ENCODE data around the gene DPY19L2.
"Not testable (repeated sequence)": the region's sequence is repeated elsewhere in the genome, so short reads cannot be mapped to it uniquely, and the experiment has no call there.

The DPY19L2 gene

DNA sequence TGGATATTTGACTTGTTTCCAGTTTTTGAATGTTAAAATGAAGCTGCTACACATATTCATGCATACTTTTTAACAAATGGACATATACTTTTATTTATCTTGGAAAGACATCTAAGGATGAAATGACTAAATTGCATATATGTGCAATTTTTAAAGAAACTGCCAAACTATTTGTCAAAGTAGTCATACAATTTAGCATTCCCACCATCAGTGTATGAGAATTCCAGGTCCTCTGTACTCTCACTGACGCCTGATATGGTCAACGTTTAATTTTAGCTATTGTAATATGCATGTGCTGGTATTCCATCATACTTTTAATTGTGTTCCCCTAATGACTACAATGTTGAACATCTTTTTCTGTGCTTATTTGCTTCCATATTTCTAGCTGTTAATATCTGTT lies 22.5 kb upstream of the DPY19L2 start:
- not testable (repeated sequence) for H3K36me3 ChIP-seq (ENCODE audit: control insufficient read depth in 1 of 2, insufficient read depth in 2 of 2, low read length in 2 of 2); H3K27ac ChIP-seq (ENCODE audit: low read length); H3K27me3 ChIP-seq (ENCODE audit: low read depth, low read length); H3K4me3 ChIP-seq (ENCODE audit: low read depth in 1 of 2, low read length in 2 of 2); H3K9me3 ChIP-seq (ENCODE audit: control insufficient read depth in 1 of 2, low read length in 2 of 2); H3K4me1 ChIP-seq (ENCODE audit: control insufficient read depth in 1 of 2, insufficient read depth in 2 of 2, low read length in 2 of 2)

DNA sequence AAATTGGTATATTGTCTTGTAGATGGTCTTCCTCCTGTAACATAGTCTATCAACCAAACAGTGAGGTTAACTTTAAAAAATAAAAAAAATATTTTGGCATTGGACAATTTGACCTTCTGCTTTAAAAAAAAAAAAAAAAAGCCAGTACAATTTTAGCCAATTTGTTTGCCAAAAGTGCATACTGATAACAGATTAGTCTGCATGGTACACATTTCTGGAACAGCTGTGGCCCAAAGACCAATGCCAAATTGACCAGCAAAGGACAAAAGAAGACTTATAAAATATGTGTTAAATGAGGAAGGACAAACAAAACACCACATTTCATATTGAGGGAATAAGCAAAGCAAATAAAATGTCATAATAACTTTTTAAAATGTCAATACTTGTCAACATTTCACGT lies 20.8 kb upstream of the DPY19L2 start:
- not testable (repeated sequence) for H3K27ac ChIP-seq (ENCODE audit: low read length); H3K36me3 ChIP-seq (ENCODE audit: control insufficient read depth in 1 of 2, insufficient read depth in 2 of 2, low read length in 2 of 2); H3K9me3 ChIP-seq (ENCODE audit: control insufficient read depth in 1 of 2, low read length in 2 of 2); H3K4me1 ChIP-seq (ENCODE audit: control insufficient read depth in 1 of 2, insufficient read depth in 2 of 2, low read length in 2 of 2); H3K27me3 ChIP-seq (ENCODE audit: low read depth, low read length); H3K4me3 ChIP-seq (ENCODE audit: low read depth in 1 of 2, low read length in 2 of 2)

DNA sequence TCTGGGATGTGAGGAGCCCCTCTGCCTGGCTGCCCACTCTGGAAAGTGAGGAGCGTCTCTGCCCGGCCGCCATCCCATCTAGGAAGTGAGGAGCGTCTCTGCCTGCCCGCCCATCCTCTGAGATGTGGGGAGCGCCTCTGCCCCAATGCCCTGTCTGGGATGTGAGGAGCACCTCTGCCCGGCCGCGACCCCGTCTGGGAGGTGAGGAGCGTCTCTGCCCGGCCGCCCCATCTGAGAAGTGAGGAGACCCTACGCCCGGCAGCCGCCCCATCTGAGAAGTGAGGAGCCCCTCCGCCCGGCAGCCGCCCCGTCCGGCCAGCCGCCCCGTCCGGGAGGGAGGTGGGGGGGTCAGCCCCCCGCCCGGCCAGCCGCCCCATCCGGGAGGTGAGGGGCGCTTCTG lies 18.3 kb upstream of the DPY19L2 start:
- H3K4me1 ChIP-seq (ENCODE audit: control insufficient read depth in 1 of 2, insufficient read depth in 2 of 2, low read length in 2 of 2); H3K9me3 ChIP-seq (ENCODE audit: control insufficient read depth in 1 of 2, low read length in 2 of 2); H3K4me3 ChIP-seq (ENCODE audit: low read depth in 1 of 2, low read length in 2 of 2); H3K36me3 ChIP-seq (ENCODE audit: control insufficient read depth in 1 of 2, insufficient read depth in 2 of 2, low read length in 2 of 2); H3K27ac ChIP-seq (ENCODE audit: low read length); H3K27me3 ChIP-seq (ENCODE audit: low read depth, low read length): not testable (repeated sequence)

DNA sequence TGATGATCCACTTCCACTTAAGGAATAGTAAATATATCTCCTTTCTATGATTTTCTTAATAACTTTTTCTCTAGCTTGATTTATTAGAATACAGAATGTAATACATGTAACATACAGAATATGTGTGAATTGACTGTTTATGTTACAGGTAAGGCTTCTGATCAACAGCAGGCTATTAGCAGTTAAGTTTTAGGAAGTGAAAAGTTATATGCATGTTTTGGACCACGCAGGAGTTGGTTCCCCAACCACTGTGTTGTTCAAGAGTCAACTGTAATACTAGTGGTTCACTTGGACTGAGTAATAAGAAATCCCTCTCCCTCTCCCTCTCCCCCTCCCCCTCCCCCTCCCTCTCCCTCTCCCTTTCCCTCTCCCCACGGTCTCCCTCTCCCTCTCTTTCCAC lies 17.5 kb upstream of the DPY19L2 start:
- not testable (repeated sequence) for H3K4me3 ChIP-seq (ENCODE audit: low read depth in 1 of 2, low read length in 2 of 2); H3K9me3 ChIP-seq (ENCODE audit: control insufficient read depth in 1 of 2, low read length in 2 of 2); H3K36me3 ChIP-seq (ENCODE audit: control insufficient read depth in 1 of 2, insufficient read depth in 2 of 2, low read length in 2 of 2); H3K27ac ChIP-seq (ENCODE audit: low read length); H3K4me1 ChIP-seq (ENCODE audit: control insufficient read depth in 1 of 2, insufficient read depth in 2 of 2, low read length in 2 of 2); H3K27me3 ChIP-seq (ENCODE audit: low read depth, low read length)

DNA sequence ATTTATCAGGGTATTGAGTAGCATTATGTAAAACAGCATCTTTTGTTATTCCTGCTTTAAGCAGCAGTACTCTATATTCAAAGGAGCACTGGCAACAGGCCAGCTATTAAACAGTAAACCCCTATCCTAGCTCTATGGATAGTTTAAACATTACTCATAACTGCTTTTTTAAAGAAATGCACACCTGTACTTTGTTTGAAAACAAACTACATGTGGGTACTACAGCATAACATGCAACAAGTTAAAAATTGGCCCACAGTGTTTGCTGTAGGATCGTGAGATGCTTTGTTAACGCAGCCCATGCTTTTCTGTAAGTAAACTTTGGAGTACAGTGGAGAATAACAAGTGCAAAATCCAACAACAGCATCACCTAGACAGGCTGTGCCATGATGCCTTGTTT lies 14.3 kb upstream of the DPY19L2 start:
- H3K27ac ChIP-seq (ENCODE audit: low read length); H3K27me3 ChIP-seq (ENCODE audit: low read depth, low read length); H3K36me3 ChIP-seq (ENCODE audit: control insufficient read depth in 1 of 2, insufficient read depth in 2 of 2, low read length in 2 of 2); H3K9me3 ChIP-seq (ENCODE audit: control insufficient read depth in 1 of 2, low read length in 2 of 2); H3K4me3 ChIP-seq (ENCODE audit: low read depth in 1 of 2, low read length in 2 of 2); H3K4me1 ChIP-seq (ENCODE audit: control insufficient read depth in 1 of 2, insufficient read depth in 2 of 2, low read length in 2 of 2): not testable (repeated sequence)

DNA sequence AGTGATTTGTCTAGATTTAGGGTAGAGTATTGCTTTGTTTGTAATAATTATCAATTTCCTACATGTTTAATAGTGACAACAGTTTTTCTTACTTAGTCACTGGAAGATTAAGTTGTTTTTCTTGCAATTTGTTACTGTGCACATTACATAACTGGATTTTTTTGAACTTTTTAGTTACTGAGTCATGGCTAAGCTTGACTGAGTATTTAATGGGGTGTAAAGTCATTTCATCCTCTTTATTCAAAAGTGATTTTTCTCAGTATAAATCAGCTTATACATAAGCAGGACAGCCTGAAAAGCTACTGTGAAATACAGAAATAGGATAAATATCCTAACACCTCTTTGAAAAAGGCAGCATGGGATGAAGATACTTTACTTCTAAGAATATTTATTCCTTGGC lies 12.5 kb upstream of the DPY19L2 start:
- H3K4me1 ChIP-seq (ENCODE audit: control insufficient read depth in 1 of 2, insufficient read depth in 2 of 2, low read length in 2 of 2); H3K36me3 ChIP-seq (ENCODE audit: control insufficient read depth in 1 of 2, insufficient read depth in 2 of 2, low read length in 2 of 2); H3K9me3 ChIP-seq (ENCODE audit: control insufficient read depth in 1 of 2, low read length in 2 of 2); H3K27me3 ChIP-seq (ENCODE audit: low read depth, low read length); H3K4me3 ChIP-seq (ENCODE audit: low read depth in 1 of 2, low read length in 2 of 2); H3K27ac ChIP-seq (ENCODE audit: low read length): not testable (repeated sequence)

DNA sequence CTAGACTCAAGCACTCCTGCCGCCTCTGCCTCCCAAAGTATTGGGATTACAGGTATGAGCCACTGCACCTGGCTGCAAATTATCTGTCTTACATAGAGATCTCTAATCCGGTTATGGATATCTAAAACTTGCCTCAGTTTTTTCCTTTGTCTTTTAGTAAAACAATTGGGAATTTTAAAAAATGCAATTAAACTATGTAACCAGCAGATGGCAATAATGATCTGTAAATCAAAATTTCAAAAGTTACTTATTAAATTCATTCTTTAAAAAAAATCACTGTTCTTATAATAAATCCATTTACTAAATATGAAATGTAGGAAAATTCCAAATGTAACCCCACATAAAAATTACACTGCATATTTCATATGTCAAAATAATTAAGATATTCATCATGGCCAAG lies 4.3 kb upstream of the DPY19L2 start:
- H3K27me3 ChIP-seq (ENCODE audit: low read depth, low read length); H3K9me3 ChIP-seq (ENCODE audit: control insufficient read depth in 1 of 2, low read length in 2 of 2); H3K27ac ChIP-seq (ENCODE audit: low read length): not testable (repeated sequence)

DNA sequence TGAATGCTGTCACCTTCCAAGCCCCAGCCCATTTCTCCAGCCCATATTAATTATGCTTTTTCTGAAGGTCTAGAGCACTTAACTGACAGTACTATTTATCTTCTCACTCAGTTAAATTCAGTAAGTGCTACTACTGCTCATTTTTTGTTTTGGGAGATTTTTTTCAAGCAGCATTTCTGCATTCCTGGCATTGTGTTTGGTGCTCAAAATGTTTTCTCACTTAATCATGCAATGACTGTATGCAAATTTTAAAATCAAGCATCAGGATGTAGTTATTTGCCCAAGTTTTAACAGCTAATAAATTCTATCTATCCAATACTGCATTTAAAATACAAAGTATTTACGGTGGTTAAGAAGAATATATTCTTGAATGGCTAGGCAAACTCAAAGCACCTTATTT lies 1.6 kb upstream of the DPY19L2 start:
- H3K27me3 ChIP-seq (ENCODE audit: low read depth, low read length); H3K9me3 ChIP-seq (ENCODE audit: control insufficient read depth in 1 of 2, low read length in 2 of 2); H3K4me1 ChIP-seq (ENCODE audit: control insufficient read depth in 1 of 2, insufficient read depth in 2 of 2, low read length in 2 of 2); H3K27ac ChIP-seq (ENCODE audit: low read length); H3K36me3 ChIP-seq (ENCODE audit: control insufficient read depth in 1 of 2, insufficient read depth in 2 of 2, low read length in 2 of 2); H3K4me3 ChIP-seq (ENCODE audit: low read depth in 1 of 2, low read length in 2 of 2): not testable (repeated sequence)

More for the DNA sequence above, 4.3 kb upstream of the DPY19L2 start:
- H3K4me3 ChIP-seq (ENCODE audit: low read depth in 1 of 2, low read length in 2 of 2); H3K36me3 ChIP-seq (ENCODE audit: control insufficient read depth in 1 of 2, insufficient read depth in 2 of 2, low read length in 2 of 2); H3K4me1 ChIP-seq (ENCODE audit: control insufficient read depth in 1 of 2, insufficient read depth in 2 of 2, low read length in 2 of 2): not testable (repeated sequence)

DNA sequence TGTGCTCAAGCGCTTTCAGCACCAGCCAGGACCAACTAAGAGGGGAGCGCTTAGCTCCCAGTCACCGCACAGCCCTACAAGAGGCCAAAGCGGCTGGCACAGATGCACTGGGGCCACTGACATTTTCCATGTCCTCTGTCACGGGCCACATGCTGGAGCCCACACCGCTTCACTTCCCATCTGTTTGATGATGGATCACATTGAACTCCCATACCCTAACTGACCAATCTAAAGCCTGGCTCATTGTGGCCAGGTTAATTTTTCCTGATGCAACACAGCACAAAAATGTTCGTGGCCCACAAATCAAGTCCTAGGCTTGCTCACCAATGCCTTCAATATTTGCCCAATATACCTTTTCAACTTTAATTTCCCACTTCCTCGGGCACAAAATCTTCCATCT lies 1.1 kb upstream of the DPY19L2 start:
- not testable (repeated sequence) for H3K4me1 ChIP-seq (ENCODE audit: control insufficient read depth in 1 of 2, insufficient read depth in 2 of 2, low read length in 2 of 2); H3K9me3 ChIP-seq (ENCODE audit: control insufficient read depth in 1 of 2, low read length in 2 of 2); H3K36me3 ChIP-seq (ENCODE audit: control insufficient read depth in 1 of 2, insufficient read depth in 2 of 2, low read length in 2 of 2); H3K27ac ChIP-seq (ENCODE audit: low read length); H3K27me3 ChIP-seq (ENCODE audit: low read depth, low read length)
- H3K4me3 ChIP-seq (ENCODE audit: low read depth in 1 of 2, low read length in 2 of 2) = peak overlapping the region; percentile 60 to 76

DNA sequence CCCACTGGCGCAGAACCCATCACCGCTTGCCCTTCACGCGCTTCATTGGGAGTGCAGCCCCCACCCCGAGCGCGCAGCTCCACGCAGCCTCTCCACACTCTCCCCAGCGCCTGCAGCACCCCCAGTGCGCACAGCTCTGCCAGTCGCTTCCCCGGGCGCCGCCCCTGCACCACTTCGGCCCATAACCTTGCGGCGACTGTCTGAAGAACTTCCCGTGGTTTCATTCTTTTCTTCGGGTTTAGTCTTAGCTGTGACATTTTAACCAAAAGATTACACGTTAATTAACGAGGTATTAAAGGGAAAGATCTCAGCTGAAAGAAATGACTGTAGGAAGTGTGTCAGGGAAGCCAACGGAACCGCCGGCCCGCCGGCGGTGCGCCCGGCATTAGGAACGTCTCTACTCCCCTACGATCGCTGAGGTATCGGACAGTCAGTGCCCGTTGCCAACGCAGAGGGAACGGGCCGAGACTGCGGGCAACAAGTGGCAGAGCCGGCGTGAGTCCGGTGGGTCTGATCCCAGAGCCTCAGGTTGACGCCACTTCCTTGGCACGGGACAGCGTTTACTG lies 590 bp upstream of the DPY19L2 start:
- not testable (repeated sequence) for H3K27me3 ChIP-seq (ENCODE audit: low read depth, low read length); H3K9me3 ChIP-seq (ENCODE audit: control insufficient read depth in 1 of 2, low read length in 2 of 2); H3K4me1 ChIP-seq (ENCODE audit: control insufficient read depth in 1 of 2, insufficient read depth in 2 of 2, low read length in 2 of 2); H3K36me3 ChIP-seq (ENCODE audit: control insufficient read depth in 1 of 2, insufficient read depth in 2 of 2, low read length in 2 of 2)
- Histone ChIP-seq H3K4me3 (ENCODE audit: low read depth in 1 of 2, low read length in 2 of 2) (peak overlapping the region; percentile 60 to 76), H3K27ac (ENCODE audit: low read length) (peak overlapping the region; percentile 23)

DNA sequence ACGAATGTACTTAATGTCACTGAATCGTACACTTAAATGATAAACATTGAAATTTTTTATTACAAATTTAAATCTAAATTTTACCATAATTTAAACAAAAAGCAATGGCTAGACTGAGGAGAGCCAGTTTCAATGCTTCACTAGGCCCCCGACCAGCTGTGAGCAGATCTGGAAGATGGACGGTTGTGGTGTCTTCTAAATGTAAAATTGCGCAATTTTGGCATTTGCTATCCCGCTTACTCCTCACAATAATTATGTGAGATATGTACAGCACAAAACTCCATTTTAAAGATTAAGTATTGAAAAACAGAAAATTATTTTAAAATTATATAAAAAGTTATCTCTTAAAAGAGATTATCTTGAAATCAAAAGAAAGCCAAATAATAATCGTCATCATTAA lies 5.3 kb downstream of the DPY19L2 start:
- H3K4me1 ChIP-seq (ENCODE audit: control insufficient read depth in 1 of 2, insufficient read depth in 2 of 2, low read length in 2 of 2); H3K9me3 ChIP-seq (ENCODE audit: control insufficient read depth in 1 of 2, low read length in 2 of 2); H3K4me3 ChIP-seq (ENCODE audit: low read depth in 1 of 2, low read length in 2 of 2); H3K36me3 ChIP-seq (ENCODE audit: control insufficient read depth in 1 of 2, insufficient read depth in 2 of 2, low read length in 2 of 2); H3K27ac ChIP-seq (ENCODE audit: low read length); H3K27me3 ChIP-seq (ENCODE audit: low read depth, low read length): not testable (repeated sequence)

DNA sequence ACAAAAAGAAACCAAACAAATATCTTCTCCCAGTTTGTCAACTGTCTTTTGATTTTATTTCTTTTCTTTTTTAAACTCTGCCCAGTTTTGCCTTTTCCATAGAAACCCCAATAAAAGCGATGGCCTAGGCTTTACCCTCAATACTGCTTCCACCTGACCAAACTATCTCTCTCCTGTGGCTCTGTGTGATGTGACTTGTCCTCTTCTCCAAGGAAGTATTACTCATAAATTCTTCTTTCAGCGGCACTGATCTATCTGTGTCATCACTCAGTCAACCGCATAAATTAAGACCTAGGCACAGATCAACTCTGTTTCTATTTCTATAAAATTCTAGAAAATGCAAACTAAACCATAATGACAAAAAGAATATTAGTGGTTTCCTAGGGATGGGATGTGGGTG lies 9.8 kb downstream of the DPY19L2 start:
- not testable (repeated sequence) for H3K36me3 ChIP-seq (ENCODE audit: control insufficient read depth in 1 of 2, insufficient read depth in 2 of 2, low read length in 2 of 2); H3K4me1 ChIP-seq (ENCODE audit: control insufficient read depth in 1 of 2, insufficient read depth in 2 of 2, low read length in 2 of 2); H3K4me3 ChIP-seq (ENCODE audit: low read depth in 1 of 2, low read length in 2 of 2); H3K27ac ChIP-seq (ENCODE audit: low read length); H3K9me3 ChIP-seq (ENCODE audit: control insufficient read depth in 1 of 2, low read length in 2 of 2); H3K27me3 ChIP-seq (ENCODE audit: low read depth, low read length)
